TTC549 (cell line): Measurements from ENCODE around the gene OR4A47.
"Not testable (repeated sequence)": the region's sequence is repeated elsewhere in the genome, so short reads cannot be mapped to it uniquely, and the experiment has no call there.

Experiments used
- FAIRE-seq: peaks from 2 replicates; lab custom pipeline; 2012; peaks lifted over from hg19 to GRCh38; lab: Jason Lieb, UNC

The OR4A47 gene, protein sequence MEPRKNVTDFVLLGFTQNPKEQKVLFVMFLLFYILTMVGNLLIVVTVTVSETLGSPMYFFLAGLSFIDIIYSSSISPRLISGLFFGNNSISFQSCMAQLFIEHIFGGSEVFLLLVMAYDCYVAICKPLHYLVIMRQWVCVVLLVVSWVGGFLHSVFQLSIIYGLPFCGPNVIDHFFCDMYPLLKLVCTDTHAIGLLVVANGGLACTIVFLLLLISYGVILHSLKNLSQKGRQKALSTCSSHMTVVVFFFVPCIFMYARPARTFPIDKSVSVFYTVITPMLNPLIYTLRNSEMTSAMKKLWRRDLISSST

DNA sequence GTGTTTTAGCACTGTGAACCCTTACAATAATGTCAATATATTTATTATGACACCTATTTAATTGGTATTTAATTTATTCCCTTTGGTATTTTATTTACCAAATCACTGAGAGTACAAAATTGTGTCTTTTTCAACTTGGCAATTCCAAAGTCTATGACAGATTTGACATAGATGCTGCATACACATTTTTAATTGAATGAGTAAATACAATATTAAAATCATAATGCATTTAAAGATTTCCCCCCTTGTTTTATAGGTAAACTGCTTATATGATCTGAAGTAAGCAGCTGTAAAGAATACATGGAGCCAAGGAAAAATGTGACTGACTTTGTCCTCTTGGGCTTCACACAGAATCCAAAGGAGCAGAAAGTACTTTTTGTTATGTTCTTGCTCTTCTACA is at the start of gene OR4A47:
Gene OR4A47, plus strand, starts transcription at position 301 of the 400 bp plus-strand sequence. Its CDS starts 0 bp downstream, at position 301.
- FAIRE-seq, result not testable (repeated sequence)

DNA sequence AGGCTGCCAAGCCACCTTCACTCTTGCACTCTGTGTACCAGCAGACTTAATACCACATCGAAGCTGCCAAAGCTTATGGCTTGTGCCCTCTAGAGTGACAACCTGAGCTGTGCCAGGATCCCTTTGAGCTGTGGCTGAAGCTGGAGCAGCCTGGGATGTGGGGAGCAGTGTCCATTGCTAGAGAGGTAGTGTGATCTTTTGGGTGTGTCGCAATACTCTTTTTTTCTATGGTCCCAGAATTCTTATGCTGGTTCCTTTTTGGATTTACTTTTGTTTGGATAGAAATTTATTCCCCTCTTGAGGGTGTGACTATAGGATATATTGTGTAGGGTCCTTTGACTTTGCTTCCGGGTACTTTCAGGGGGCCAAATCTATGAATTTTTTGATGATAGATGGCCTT is 32.7 kb upstream of the OR4A47 start:
- FAIRE-seq, result not testable (repeated sequence)

DNA sequence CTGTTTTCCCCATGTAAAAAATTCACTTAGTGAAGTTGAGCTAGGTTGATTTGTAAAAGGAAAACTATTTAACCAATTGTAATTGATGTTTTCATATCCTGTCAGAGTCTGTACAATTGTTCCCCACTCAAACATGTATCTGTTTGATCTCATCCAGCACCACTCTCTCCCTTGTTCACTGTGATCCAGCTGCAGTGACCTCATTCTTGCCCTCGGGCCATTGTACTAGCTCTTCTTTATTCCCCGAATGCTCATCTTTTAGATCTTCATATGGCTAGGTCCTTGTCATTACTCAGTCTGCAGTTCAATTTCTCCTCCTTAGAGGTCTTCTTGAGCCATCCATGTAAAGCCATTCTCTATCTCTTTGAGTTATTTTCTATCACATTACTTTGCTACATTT is 14.6 kb upstream of the OR4A47 start:
- not testable (repeated sequence) for FAIRE-seq

DNA sequence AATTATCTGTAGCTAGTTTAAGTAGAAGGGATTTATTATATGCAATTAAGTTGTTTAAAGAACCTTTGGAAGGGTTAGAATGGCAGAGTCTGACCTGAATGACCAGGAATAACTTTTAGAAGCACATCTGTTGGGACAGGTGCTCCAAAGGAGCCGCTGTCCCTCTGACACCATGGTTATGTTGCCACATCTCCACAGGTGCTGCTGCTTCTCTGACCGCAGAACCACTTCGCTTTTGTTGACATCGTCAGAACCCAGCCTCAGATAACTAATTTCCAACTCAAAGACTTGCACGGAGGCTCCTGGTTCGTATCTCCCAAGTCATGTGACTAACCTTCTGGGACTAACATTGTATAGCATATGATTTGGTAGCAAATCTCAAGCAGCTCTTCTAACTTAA is 13.9 kb upstream of the OR4A47 start:
- FAIRE-seq, result not testable (repeated sequence)

DNA sequence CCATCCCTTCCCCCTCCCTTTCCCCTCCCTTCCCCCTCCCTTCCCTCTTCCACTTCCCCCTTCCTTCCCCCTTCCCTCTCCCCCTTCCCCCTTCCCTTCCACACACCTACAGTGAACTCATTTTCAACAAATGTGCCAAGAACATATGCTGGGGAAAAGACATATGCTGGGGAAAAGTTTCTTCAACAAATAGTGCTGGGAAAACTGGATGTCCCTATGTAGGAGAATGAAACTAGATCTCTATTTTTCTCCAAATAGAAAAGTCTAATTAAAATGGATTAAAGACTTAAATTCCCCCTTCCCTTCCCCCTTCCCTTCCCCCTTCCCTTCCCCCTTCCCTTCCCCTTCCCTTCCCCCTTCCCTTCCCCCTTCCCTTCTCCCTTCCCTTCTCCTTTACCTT is 17.6 kb downstream of the OR4A47 start:
- FAIRE-seq, result not testable (repeated sequence)

DNA sequence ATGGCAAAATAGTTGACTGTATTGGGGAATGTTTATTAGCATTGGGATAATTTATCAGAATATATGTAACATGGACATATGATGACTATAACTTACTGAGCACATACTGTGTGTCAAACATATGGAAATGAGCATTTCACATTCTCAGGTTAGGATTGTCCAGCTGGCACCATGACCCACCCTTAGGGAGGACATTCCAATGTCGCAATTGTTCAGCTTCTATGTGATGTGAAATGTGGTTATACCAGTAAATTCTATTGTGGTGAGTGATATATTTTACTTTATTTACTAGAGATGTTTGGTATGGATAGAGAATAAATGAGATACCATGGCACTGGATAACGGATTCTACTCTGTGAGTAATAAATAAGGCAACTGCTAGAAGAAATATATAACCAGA is 50.4 kb downstream of the OR4A47 start:
- no peak for FAIRE-seq
